GM23248 (cell line): ENCODE results near the gene PHF21A. TPM values are rescaled to one million over a fixed set of nuclear protein-coding genes. Genes with fewer than 3 reads are reported as not detected.

Experiments used
- DNase-seq: peaks from one replicate; pipeline ENCODE4 v3.0.0-alpha.2; 2015
- H2AFZ ChIP-seq: fragments of 200-600 bp; sonication (generic); 2 replicates; pipeline ENCODE4 v1.6.1; 2016; ENCODE audit warnings: antibody characterized with exemption
- H3F3A ChIP-seq: fragments of 200-600 bp; sonication (generic); 2 replicates; pipeline ENCODE4 v1.6.1; 2016; ENCODE audit warnings: mild to moderate bottlenecking, antibody characterized with exemption, mixed run types; ENCODE audit not compliant: insufficient read depth
- H3K27ac ChIP-seq: fragments of 200-600 bp; sonication (generic); 2 replicates; pipeline ENCODE4 v1.5.1; 2016; ENCODE audit warnings: mild to moderate bottlenecking
- H3K27me3 ChIP-seq: fragments of 200-600 bp; sonication (generic); replicated peaks from 2 replicates; pipeline ENCODE4 v1.6.1; 2016; ENCODE audit warnings: mild to moderate bottlenecking; ENCODE audit not compliant: insufficient read depth
- H3K36me3 ChIP-seq: fragments of 200-600 bp; sonication (generic); 2 replicates; pipeline ENCODE4 v1.6.1; 2016; ENCODE audit warnings: low read depth, mild to moderate bottlenecking
- H3K4me1 ChIP-seq: fragments of 200-600 bp; sonication (generic); 2 replicates; pipeline ENCODE4 v1.6.1; 2016; ENCODE audit warnings: mild to moderate bottlenecking; ENCODE audit not compliant: insufficient read depth
- H3K4me2 ChIP-seq: fragments of 200-600 bp; sonication (generic); one replicate; pipeline ENCODE4 v1.6.1; 2016; ENCODE audit warnings: mild to moderate bottlenecking; ENCODE audit not compliant: unreplicated experiment
- H3K4me3 ChIP-seq: fragments of 200-600 bp; sonication (generic); 2 replicates; pipeline ENCODE4 v1.5.1; 2016; ENCODE audit warnings: mild to moderate bottlenecking
- H3K79me2 ChIP-seq: fragments of 200-600 bp; sonication (generic); 2 replicates; pipeline ENCODE4 v1.6.1; 2016; ENCODE audit warnings: mild to moderate bottlenecking; ENCODE audit not compliant: insufficient read depth
- H3K9ac ChIP-seq: fragments of 200-600 bp; sonication (generic); 2 replicates; pipeline ENCODE4 v1.6.1; 2016; ENCODE audit warnings: mild to moderate bottlenecking
- H3K9me2 ChIP-seq: fragments of 200-600 bp; sonication (generic); 2 replicates; pipeline ENCODE4 v1.6.1; 2016; ENCODE audit warnings: mixed run types, mild to moderate bottlenecking, moderate library complexity; ENCODE audit not compliant: insufficient read depth
- H3K9me3 ChIP-seq: fragments of 200-600 bp; sonication (generic); one replicate; pipeline ENCODE4 v1.6.1; 2017; ENCODE audit warnings: low read depth
- H4K20me1 ChIP-seq: fragments of 200-600 bp; sonication (generic); 2 replicates; pipeline ENCODE4 v1.6.0; 2016; ENCODE audit not compliant: insufficient read depth
- EZH2 ChIP-seq: fragments of 200-600 bp; sonication (generic); IDR thresholded peaks from 2 replicates; pipeline ENCODE4 v1.6.1; 2018; ENCODE audit warnings: antibody characterized with exemption, mild to moderate bottlenecking; ENCODE audit not compliant: insufficient read depth, poor library complexity, severe bottlenecking
- EZH2phosphoT487 ChIP-seq: fragments of 200-600 bp; sonication (generic); IDR thresholded peaks from 2 replicates; pipeline ENCODE4 v1.6.1; 2018; ENCODE audit warnings: antibody characterized with exemption, moderate library complexity, mild to moderate bottlenecking, low read depth; ENCODE audit not compliant: insufficient read depth
- WGBS, 2 experiments: methylation state at CpG; one replicate each; pipeline ENCODE4 v1.1.6; 2015 to 2017; ENCODE audit warnings: low lambda C conversion rate in 2 of 2, low coverage in 1 of 2; ENCODE audit errors: missing lambda C conversion rate in 2 of 2; 5-methylcytosine and 5-hydroxymethylcytosine counted together
- in situ Hi-C: fragments of 300-500 bp; cut with MboI; formaldehyde crosslinking; loops from 2 replicates; pipeline ENCODE4 v1.15.0; 2020
- polyA plus RNA-seq: library from polyadenylated mRNA; unstranded; fragments of >200 nt; fragmentation: Nextera tagmentation; extraction: Ambion mirVana; gene quantifications from 2 replicates; pipeline ENCODE4 v1.2.1, GENCODE V29; 2016
- total RNA-seq: library from RNA; depleted of rRNA; stranded (reverse); fragments of >200 nt; shearing (Covaris generic); gene quantifications from 2 replicates; pipeline ENCODE4 v1.2.3, GENCODE V29; 2014

PHF21A gene
- total and polyA plus RNA-seq, 2 experiments from 2014 or later: 11.2 to 17.0 TPM

- no peaks in the 10 kb centered on the region for H3K9me3 ChIP-seq
- no peaks in the 10 kb centered on the region for H3K36me3 ChIP-seq
- H3K27ac ChIP-seq: no peak overlapping the region
- H3K4me3 ChIP-seq: peak overlapping the region; percentile 83; the same call in 1 of the 2 replicates
- peak overlapping the region; percentile 48 for H3K4me2 ChIP-seq
- DNase-seq: no peak
- TF ChIP-seq EZH2: no peak
- TF ChIP-seq EZH2phosphoT487: no peak
- peaks cover 13% of the 10 kb centered on the region; the same call in 1 of the 2 replicates for H4K20me1 ChIP-seq
- peak overlapping the region; percentile 13 for H3K9ac ChIP-seq
- WGBS, 2 experiments: 51 to 56% methylated on average over 3 of the region's 3 CpGs
- in situ Hi-C loops: no loop called here
- peaks cover 13% of the 10 kb centered on the region for H3F3A ChIP-seq
- H3K9me2 ChIP-seq: no peaks in the 10 kb centered on the region
- peaks cover 85% of the 10 kb centered on the region for H3K79me2 ChIP-seq
- H3K27me3 ChIP-seq: no peaks in the 10 kb centered on the region
- H2AFZ ChIP-seq: no peak overlapping the region
- H3K4me1 ChIP-seq: peaks cover 37% of the 10 kb centered on the region
These were observed 5.1 kb downstream of the PHF21A start for GRCh38 chr11:46116007-46116711.

- H3F3A ChIP-seq: peaks cover 13% of the 10 kb centered on the region
- no peak overlapping the region for H3K9ac ChIP-seq
- no peak overlapping the region for H3K4me2 ChIP-seq
- peaks cover 37% of the 10 kb centered on the region for H3K4me1 ChIP-seq
- no peak overlapping the region for H3K4me3 ChIP-seq
- peaks cover 13% of the 10 kb centered on the region for H4K20me1 ChIP-seq
- no peaks in the 10 kb centered on the region for H3K27me3 ChIP-seq
- in situ Hi-C loops: no loop called here
- no peaks in the 10 kb centered on the region for H3K36me3 ChIP-seq
- no peak for TF ChIP-seq EZH2phosphoT487
- no peak for TF ChIP-seq EZH2
- no peaks in the 10 kb centered on the region for H3K9me2 ChIP-seq
- H3K79me2 ChIP-seq: peaks cover 97% of the 10 kb centered on the region
- no peaks in the 10 kb centered on the region for H3K9me3 ChIP-seq
- no peak for DNase-seq
- no peak overlapping the region for H2AFZ ChIP-seq
- H3K27ac ChIP-seq: no peak overlapping the region
These were observed 6.3 kb downstream of the PHF21A start for GRCh38 chr11:46114961-46115360.

- Histone ChIP-seq H3K27ac (no peak overlapping the region), H3K9ac (no peak overlapping the region), H3K36me3 (no peaks in the 10 kb centered on the region), H2AFZ (no peak overlapping the region), H3F3A (peaks cover 10% of the 10 kb centered on the region), H3K4me1 (peaks cover 37% of the 10 kb centered on the region), H3K4me2 (no peak overlapping the region), H3K4me3 (no peak overlapping the region), H3K79me2 (peaks cover 100% of the 10 kb centered on the region), H3K9me2 (no peaks in the 10 kb centered on the region), H3K27me3 (no peaks in the 10 kb centered on the region), H4K20me1 (peaks cover 13% of the 10 kb centered on the region), H3K9me3 (no peaks in the 10 kb centered on the region)
- in situ Hi-C loops: no loop called here
- no peak for DNase-seq
- TF ChIP-seq EZH2phosphoT487 (no peak), EZH2 (no peak)
- 80 to 87% methylated on average over 4 of the region's 4 CpGs for WGBS, 2 experiments
These were observed 6.9 kb downstream of the PHF21A start for GRCh38 chr11:46114378-46114777.

GRCh38 chr11:46112961-46113607, 8.2 kb downstream of the PHF21A start:
- peak; percentile 85 for DNase-seq
- Histone ChIP-seq H3K4me3 (no peak overlapping the region), H3K36me3 (no peaks in the 10 kb centered on the region), H4K20me1 (peaks cover 13% of the 10 kb centered on the region), H3K4me2 (peak overlapping the region; percentile 17), H3K79me2 (peaks cover 100% of the 10 kb centered on the region), H2AFZ (no peak overlapping the region), H3K9me2 (no peaks in the 10 kb centered on the region), H3K27me3 (no peaks in the 10 kb centered on the region), H3K27ac (no peak overlapping the region), H3F3A (no peaks in the 10 kb centered on the region; the same call in 1 of the 2 replicates), H3K9ac (no peak overlapping the region), H3K9me3 (no peaks in the 10 kb centered on the region), H3K4me1 (peaks cover 27% of the 10 kb centered on the region)
- no peak for TF ChIP-seq EZH2phosphoT487
- TF ChIP-seq EZH2: no peak
- 75 to 77% methylated on average over 9 of the region's 9 CpGs for WGBS, 2 experiments
- in situ Hi-C loops: no loop called here
